Measurements from ENCODE around the gene PRR5.

- TF ChIP-seq CTCF (conservative IDR thresholded peaks at IDR 0.05 in 1 of 2, IDR thresholded peaks at IDR 0.05 in 1 of 2; ENCODE audit: low read depth in 1 of 2, low read length in 2 of 2) = no peak
- TF ChIP-seq EZH2 (IDR thresholded peaks at IDR 0.05; ENCODE audit: low read length, missing control alignments) = no peak
Observed at GRCh38 chr22:44765571-44766285, 63.7 kb downstream of the PRR5 start.
